COR-L47 (cell line): ENCODE data around the gene CAVIN1.
"Not testable (repeated sequence)": the region's sequence is repeated elsewhere in the genome, so short reads cannot be mapped to it uniquely, and the experiment has no call there.

Experiments used
- DNase-seq: peaks from one replicate; lab custom pipeline; 2025; lab: John Stamatoyannopoulos, UW

Gene CAVIN1

GRCh38 chr17:42431758-42432161 is 8.7 kb upstream of the CAVIN1 start:
- no peak for DNase-seq

DNA sequence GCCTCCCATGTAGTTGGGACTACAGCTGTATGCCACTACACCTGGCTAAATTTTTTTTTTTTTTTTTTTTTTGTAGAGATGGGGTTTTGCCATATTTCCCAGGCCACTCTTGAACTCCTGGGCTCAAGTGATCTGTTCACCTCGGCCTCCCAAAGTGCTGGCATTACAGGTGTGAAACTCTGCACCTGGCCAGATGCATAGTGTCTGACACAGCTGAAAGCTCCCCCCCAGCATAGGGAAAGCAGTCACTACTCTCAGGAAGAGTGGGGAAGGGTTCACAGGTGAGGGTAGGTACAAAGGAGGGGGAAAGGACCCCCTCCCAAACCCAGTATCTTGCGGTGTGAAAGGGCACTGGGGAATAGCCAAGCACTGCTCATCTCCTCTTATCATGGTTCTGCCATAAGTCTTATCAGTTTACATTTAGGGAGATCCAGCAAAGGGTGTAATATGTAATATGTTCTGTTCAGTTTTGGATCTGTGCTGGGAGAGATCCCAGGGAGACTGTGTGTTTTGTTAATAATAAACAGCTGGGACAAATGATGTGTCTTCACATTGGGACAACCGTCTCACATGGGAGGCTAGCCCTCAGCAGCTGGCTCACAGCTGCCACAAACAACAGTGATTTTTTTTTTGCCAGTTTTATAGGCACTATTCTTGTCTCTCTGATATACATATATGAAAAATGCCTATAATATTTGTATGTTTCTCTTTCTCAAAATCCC is 6.8 kb upstream of the CAVIN1 start:
- no peak for DNase-seq

GRCh38 chr17:42428141-42428944 is 5.3 kb upstream of the CAVIN1 start:
- DNase-seq: no peak

- DNase-seq: no peak
These were observed 2.0 kb upstream of the CAVIN1 start for GRCh38 chr17:42424991-42425610.

GRCh38 chr17:42423766-42424165 is 710 bp upstream of the CAVIN1 start:
- no peak for DNase-seq

DNA sequence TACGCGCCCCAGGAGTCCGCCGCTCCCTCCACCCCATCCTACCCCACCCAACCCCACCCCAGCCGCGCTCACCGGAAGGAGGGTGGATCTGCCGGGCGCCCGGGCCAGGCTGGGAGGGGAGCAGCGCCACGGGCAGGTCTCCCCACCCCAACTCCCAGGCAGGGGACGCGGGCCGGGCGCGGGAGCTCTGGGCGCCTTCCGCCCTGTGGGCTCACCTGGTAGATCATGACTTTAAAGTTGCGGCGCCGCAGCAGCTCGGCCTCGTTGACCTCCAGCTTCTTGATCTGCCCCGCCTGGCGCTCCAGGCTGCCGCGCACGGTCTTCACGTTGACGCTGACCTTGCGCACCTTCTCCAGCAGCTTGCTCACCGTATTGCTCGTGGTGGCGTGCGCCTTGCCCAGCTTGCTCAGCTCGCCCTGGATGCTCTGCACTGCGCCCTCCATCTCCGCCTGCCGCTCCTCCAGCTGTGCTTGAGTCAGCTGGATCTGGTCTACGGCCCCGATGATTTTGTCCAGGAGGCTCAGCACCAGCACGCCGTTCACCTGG is 571 bp downstream of the CAVIN1 start:
- DNase-seq: no peak

DNA sequence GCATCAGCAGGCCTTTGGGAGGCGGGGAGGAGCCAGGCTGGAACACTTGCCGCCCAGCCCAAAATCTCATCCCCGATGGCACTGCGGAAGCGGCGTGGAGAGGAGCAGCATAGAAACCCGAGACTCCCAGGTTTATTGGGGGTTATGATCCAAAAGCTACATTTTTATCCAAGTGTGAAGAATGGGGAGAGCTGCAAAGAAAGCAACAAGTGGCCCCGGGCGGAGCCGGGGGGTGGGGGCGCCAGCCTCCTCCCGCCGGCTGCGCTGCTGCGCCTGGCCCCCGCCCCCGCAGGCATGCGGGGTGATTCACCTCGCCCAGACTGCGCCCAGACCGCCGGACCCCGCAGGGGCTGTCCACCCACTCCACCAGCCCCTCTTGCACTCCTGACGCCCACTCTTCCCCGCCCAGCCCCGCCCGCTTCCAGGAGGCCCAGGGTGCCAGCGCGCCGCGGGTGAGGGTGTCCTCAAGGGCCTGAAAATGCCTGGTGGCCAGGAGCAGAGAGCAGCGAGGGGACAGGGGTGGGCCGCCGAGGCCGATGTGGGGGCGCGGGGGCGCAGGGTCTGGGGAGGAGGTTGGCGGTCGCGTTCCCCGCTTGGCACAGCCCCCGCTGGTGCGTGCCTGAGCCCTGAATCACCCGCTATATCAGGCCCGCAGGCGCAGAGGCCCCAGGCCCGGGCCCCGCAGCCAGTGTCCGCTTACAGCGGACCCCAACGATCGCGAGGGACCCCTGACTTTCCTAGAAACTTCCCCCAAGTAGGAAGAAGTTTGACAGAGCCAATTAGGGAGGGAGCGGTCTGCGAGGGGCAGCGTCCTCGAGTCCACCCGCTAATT is 1.3 kb downstream of the CAVIN1 start:
- no peak for DNase-seq

DNA sequence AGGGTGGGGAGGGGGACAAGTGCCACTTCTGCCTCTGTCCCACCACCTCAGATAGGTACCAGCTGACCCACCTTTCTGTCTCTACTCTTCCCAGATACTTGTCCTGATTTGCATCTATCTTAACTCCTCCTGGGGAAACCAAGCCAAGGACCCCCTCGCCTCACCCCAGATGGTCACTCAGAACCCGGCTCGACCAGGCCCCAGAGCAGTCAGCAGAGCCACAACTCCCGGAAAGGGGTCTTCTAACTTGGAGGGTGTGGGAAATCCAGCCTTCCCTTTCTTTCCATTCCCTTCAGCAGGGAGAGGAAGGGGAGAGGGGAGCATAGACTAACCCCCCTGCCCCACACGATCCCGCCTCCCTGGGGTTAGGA is 1.9 kb downstream of the CAVIN1 start:
- DNase-seq: no peak

DNA sequence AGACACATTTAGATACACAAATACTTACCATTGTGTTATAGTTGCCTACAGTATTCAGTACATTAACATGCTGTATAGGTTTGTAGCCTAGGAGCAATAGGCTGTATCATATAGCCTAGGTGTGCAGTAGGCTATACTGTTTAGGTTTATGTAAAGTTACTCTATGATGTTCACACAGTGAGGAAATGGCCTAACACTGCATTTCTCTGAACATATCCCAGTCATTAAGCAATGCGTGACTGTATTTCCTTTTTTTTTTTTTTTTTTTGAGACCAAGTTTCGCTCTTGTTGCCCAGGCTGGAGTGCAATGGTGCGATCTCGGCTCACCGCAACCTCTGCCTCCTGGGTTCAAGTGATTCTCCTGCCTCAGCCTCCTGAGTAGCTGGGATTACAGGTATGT is 5.1 kb downstream of the CAVIN1 start:
- not testable (repeated sequence) for DNase-seq

GRCh38 chr17:42414704-42415409 is 8.2 kb downstream of the CAVIN1 start:
- DNase-seq: no peak

DNA sequence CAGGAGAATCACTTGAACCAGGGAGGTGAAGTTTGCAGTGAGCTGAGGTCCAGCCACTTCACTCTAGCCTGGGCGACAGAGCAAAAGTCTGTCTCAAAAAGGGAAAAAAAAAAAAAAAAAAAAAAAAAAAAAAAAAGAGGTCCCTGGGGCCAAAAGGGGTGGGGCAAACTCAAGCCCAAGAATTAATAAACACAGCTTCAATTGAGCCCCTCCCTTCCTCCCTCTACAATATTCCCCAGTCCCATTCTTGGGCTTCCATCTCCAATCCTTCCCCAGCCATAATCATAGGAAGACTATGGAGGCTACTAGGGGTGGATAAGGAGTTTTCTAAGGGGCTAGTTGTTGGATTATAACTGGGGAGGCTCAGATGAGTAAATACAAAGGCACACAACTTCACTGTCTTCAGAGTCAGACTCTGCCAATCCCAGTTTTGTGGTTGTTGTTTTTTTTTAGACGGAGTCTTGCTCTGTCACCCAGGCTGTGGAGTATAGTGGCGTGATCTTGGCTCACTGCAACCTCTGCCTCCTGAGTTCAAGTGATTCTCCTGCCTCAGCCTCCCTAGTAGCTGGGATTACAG is 9.5 kb downstream of the CAVIN1 start:
- DNase-seq: no peak

GRCh38 chr17:42411905-42412679 is 11.0 kb downstream of the CAVIN1 start:
- no peak for DNase-seq

DNA sequence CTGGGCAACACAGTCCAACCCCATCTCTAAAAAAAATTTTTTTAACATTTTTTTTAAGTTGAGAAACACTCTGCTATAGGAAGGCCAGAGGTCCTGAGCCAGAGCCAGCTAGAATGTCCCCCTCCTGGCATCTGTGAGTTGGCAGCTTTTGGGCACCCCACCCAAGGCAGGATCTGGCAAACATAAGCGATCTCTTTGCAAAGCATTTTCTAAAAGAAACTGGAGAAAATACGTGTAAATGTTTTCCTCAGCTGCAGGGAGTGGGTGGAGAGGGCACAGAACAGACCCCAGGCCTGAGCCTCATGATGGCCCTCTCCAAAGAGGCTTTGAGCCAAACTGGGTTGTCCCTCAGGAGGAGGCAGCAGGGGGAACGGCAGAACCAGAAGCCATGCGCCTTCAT is 11.7 kb downstream of the CAVIN1 start:
- no peak for DNase-seq

- DNase-seq: no peak
These were observed 12.8 kb downstream of the CAVIN1 start for GRCh38 chr17:42410319-42410685.

DNA sequence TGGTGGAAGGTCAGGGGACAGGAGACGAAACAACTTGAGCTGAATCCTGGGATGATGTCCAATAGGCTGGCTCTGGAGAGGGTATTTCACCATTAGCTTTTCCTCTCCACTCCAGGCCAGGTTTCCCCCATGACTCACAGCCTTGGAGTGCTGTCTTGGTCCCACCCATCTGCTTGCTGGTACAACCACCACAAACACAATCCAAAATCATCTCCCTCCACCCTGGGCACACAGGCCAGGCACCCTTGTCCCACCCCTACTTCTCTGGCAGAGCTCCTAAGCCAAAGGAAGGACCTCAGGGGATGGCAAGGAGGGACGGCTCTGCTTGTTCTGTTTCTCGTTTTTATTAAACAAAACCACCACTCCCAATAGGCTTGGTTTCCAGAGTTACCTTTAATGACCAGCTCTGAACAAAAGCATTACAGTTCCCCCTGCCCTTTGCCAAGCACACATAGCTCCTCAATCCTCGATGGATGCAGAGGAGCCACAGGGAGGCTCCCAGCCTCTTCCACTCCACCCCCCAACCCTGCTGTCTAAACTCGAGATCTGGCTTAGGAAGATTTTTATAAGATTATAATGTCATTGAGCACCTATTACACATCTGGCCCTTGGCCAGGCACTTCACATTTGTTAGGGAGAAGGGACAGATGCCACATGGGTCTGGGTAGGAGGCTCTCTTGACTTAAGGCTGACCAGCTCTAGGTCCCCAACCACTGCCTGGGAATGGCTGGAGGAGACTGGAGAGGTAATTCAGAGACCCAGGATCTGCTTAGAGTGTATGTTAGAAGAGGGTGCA is 13.3 kb downstream of the CAVIN1 start:
- DNase-seq: no peak

DNA sequence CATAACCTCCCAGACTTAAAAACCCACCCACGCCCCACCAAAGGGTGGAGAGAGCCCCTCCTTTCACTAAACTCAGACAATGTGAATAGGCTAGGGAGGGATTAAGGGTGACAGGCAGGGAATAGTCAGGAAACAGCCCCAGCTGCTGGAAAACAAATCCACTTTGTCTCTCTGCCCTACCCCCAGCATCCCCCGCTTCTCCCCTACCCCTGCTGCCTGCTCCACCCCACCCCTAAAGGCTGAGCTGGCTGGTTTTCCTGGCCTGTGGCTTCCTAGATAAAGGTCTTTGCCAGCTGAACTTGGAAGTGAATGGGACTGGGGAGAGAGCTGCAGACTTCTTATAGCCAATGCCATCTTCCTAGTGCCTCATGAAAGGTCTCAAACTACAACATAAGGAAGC is 15.0 kb downstream of the CAVIN1 start:
- no peak for DNase-seq

- DNase-seq: peak; percentile 90
These were observed 15.7 kb downstream of the CAVIN1 start for GRCh38 chr17:42407289-42407836.

- no peak for DNase-seq
These were observed 16.3 kb downstream of the CAVIN1 start for GRCh38 chr17:42406615-42407288.
